Hepatocyte (in vitro differentiated cells): ENCODE measurements around the gene KIAA2012.

ENCODE experiments used
- EZH2 ChIP-seq: fragments of 200-600 bp; sonication (generic); IDR thresholded peaks from 2 replicates; pipeline ENCODE4 v1.6.1; 2016; ENCODE audit warnings: antibody characterized with exemption, mild to moderate bottlenecking, borderline replicate concordance
- EZH2phosphoT487 ChIP-seq: fragments of 200-600 bp; sonication (generic); IDR thresholded peaks from one replicate; pipeline ENCODE4 v1.6.1; 2018; ENCODE audit warnings: antibody characterized with exemption, mild to moderate bottlenecking, low read depth, moderate library complexity; ENCODE audit not compliant: unreplicated experiment, severe bottlenecking
- TF ChIP-seq, protein P1 (sequence below): fragments of 200-600 bp; sonication (generic); IDR thresholded peaks from 2 replicates; pipeline ENCODE4 v1.5.1; 2016; ENCODE audit warnings: antibody characterized with exemption, mild to moderate bottlenecking; ENCODE audit not compliant: poor library complexity

DNA sequence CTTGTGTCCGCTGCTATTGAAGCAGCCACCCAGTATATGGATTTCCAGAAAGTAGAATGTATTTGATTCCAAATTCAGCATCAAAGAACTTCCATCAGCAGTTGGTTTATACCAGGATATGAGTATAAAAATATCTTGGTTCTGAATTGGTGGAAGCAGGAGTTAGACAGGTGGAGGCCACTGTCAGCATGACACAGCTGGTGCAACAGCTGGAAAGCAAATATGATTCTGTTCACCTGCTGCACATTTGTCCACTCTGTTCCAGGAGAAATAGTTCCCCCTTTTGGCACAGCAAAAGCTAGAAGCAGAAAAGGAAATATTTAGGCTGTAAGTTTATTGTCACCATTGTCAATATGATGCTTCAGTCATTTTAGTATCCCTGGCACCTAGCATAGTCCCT, 41.2 kb downstream of the KIAA2012 start:
- TF ChIP-seq, protein P1, sequence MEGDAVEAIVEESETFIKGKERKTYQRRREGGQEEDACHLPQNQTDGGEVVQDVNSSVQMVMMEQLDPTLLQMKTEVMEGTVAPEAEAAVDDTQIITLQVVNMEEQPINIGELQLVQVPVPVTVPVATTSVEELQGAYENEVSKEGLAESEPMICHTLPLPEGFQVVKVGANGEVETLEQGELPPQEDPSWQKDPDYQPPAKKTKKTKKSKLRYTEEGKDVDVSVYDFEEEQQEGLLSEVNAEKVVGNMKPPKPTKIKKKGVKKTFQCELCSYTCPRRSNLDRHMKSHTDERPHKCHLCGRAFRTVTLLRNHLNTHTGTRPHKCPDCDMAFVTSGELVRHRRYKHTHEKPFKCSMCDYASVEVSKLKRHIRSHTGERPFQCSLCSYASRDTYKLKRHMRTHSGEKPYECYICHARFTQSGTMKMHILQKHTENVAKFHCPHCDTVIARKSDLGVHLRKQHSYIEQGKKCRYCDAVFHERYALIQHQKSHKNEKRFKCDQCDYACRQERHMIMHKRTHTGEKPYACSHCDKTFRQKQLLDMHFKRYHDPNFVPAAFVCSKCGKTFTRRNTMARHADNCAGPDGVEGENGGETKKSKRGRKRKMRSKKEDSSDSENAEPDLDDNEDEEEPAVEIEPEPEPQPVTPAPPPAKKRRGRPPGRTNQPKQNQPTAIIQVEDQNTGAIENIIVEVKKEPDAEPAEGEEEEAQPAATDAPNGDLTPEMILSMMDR, result no peak
- TF ChIP-seq EZH2phosphoT487, result no peak
- no peak for TF ChIP-seq EZH2
